K562 (cell line): ENCODE data around the gene JAG2. TPM values are rescaled to one million over a fixed set of nuclear protein-coding genes. Genes with fewer than 3 reads are reported as not detected.

ENCODE experiments used
- ATAC-seq: fragments of 200-7000 bp; cut with Tn5 transposase; 3 replicates; pipeline ENCODE4 v1.9.1; 2020; ENCODE audit warnings: moderate library complexity
- BruUV-seq: library from RNA; stranded (reverse); fragments of 400-500 nt; replicated peaks from 2 replicates; lab custom pipeline; 2021; lab: Mats Ljungman, UMichigan
- CTCF ChIA-PET: fragments of 300-600 bp; formaldehyde crosslinking; extraction: SDS; loops from one replicate; lab custom pipeline; 2021; ENCODE audit warnings: low intra/inter-chr PET ratio; lab: Yijun Ruan, JAX
- POLR2A ChIA-PET: fragments of 300-600, 350-650 bp; sonication (Branson Sonifier 250); formaldehyde crosslinking; extraction: SDS; loops from one replicate; lab custom pipeline; 2021; ENCODE audit warnings: antibody characterized with exemption, inconsistent platforms; lab: Yijun Ruan, JAX
- DNase-seq, 4 experiments: peaks; one replicate each; pipeline versions ENCODE4 v3.0.0 to v3.0.0-alpha.2; 2011 to 2018; ENCODE audit warnings: low spot score in 3 of 4, mixed read lengths in 3 of 4; ENCODE audit errors: extremely low read depth in 1 of 4
- FAIRE-seq: peaks from 2 replicates; lab custom pipeline; 2011; peaks lifted over from hg19 to GRCh38; lab: Jason Lieb, UNC
- H2AFZ ChIP-seq: 2 replicates; pipeline ENCODE4 v1.6.0; 2011; ENCODE audit warnings: low read depth, low read length, control low read depth, inconsistent platforms
- H3K27ac ChIP-seq: fragments of 200-600 bp; 3 replicates; pipeline ENCODE4 v1.8.0; 2011; ENCODE audit warnings: low read depth, mild to moderate bottlenecking, control low read depth, inconsistent platforms, low read length, moderate library complexity, mixed read lengths; ENCODE audit errors: extremely low read depth
- H3K27me3 ChIP-seq, 2 experiments: fragments of 300-600 bp in 1 of 2; 2 replicates in 1 of 2; 3 replicates in 1 of 2; pipeline versions ENCODE4 v1.6.0 to v1.8.0; 2011; ENCODE audit warnings: inconsistent platforms in 2 of 2, low read length in 2 of 2, mild to moderate bottlenecking in 1 of 2, mixed read lengths in 1 of 2, moderate library complexity in 1 of 2; ENCODE audit not compliant: control insufficient read depth in 2 of 2, insufficient read depth in 2 of 2
- H3K36me3 ChIP-seq: fragments of 300-600 bp; 3 replicates; pipeline ENCODE4 v1.8.0; 2011; ENCODE audit warnings: mild to moderate bottlenecking, low read length, inconsistent platforms; ENCODE audit not compliant: control insufficient read depth, insufficient read depth
- H3K4me1 ChIP-seq, 2 experiments: fragments of 200-600 bp in 1 of 2; replicated peaks in 1 of 2; 2 replicates in 1 of 2; 3 replicates in 1 of 2; pipeline versions ENCODE4 v1.5.1 to v1.8.0; 2011; ENCODE audit warnings: inconsistent platforms in 2 of 2, low read length in 2 of 2, mild to moderate bottlenecking in 1 of 2, mixed read lengths in 1 of 2, moderate library complexity in 1 of 2; ENCODE audit not compliant: control insufficient read depth in 2 of 2, insufficient read depth in 2 of 2
- H3K4me2 ChIP-seq: 2 replicates; pipeline ENCODE4 v1.6.1; 2011; ENCODE audit warnings: low read length, control low read depth, inconsistent platforms, mixed read lengths; ENCODE audit not compliant: insufficient read depth
- H3K4me3 ChIP-seq: fragments of 200-600 bp; sonication (generic), shearing (Covaris generic); 2 replicates; pipeline ENCODE4 v1.5.1; 2016; ENCODE audit warnings: control low read depth, inconsistent platforms
- H3K79me2 ChIP-seq: fragments of 200-600 bp; 3 replicates; pipeline ENCODE4 v1.8.0; 2011; ENCODE audit warnings: low read length, inconsistent platforms; ENCODE audit not compliant: control insufficient read depth, insufficient read depth
- H3K9ac ChIP-seq, 2 experiments: 2 replicates each; pipeline versions ENCODE4 v1.6.0 to v1.6.1; 2011; ENCODE audit warnings: low read depth in 2 of 2, low read length in 2 of 2, control low read depth in 1 of 2, inconsistent platforms in 1 of 2, mild to moderate bottlenecking in 1 of 2, mixed read lengths in 1 of 2; ENCODE audit not compliant: insufficient read depth in 1 of 2
- H3K9me1 ChIP-seq: one replicate; pipeline ENCODE4 v1.6.0; 2011; ENCODE audit warnings: inconsistent platforms, mild to moderate bottlenecking, low read length, moderate library complexity; ENCODE audit not compliant: control insufficient read depth, insufficient read depth
- H3K9me3 ChIP-seq: replicated peaks from 2 replicates; pipeline ENCODE4 v1.5.1; 2011; ENCODE audit warnings: low read depth, low read length, inconsistent platforms; ENCODE audit not compliant: control insufficient read depth, insufficient read depth
- H4K20me1 ChIP-seq: replicated peaks from 2 replicates; pipeline ENCODE4 v1.6.1; 2011; ENCODE audit warnings: low read length, inconsistent platforms, mixed read lengths; ENCODE audit not compliant: control insufficient read depth, insufficient read depth
- TCF3 ChIP-seq: sonication (generic); formaldehyde crosslinking; IDR thresholded peaks from 2 replicates; pipeline ENCODE4 v1.4.0; 2020; ENCODE audit warnings: mild to moderate bottlenecking, missing genetic modification reagents
- VEZF1 ChIP-seq: fragments of 200-800 bp; sonication (Bioruptor generic); IDR thresholded peaks from 2 replicates; pipeline ENCODE4 v1.6.1; 2017; ENCODE audit warnings: missing genetic modification characterization, missing compliant biosample characterization
- WGBS: fragments of 100-300 bp; shearing (Covaris generic); methylation state at CpG from one replicate; pipeline ENCODE4 v1.1.6; 2016; ENCODE audit warnings: low coverage, mixed read lengths; ENCODE audit not compliant: insufficient coverage; ENCODE audit errors: missing lambda C conversion rate; 5-methylcytosine and 5-hydroxymethylcytosine counted together
- in situ Hi-C: fragments of 300-500 bp; cut with MboI; formaldehyde crosslinking; loops from 4 replicates; pipeline ENCODE4 v1.15.0; 2018; ENCODE audit warnings: inconsistent platforms, mixed read lengths
- intact Hi-C: fragments of 100-400 bp; cut with micrococcal nuclease; formaldehyde crosslinking; loops from 2 replicates; pipeline ENCODE4 v1.14.2; 2022
- polyA plus RNA-seq, 8 experiments: library from polyadenylated mRNA; depleted of rRNA in 4 of 8; stranded (reverse) in 5 of 8; unstranded in 3 of 8; fragments of >200 nt; fragmentation: Nextera tagmentation in 2 of 8; fragmentation: Illumina TruSeq in 1 of 8; extraction: Ambion mirVana in 2 of 8; extraction: Trizol in 1 of 8; gene quantifications; 2 replicates each; pipeline versions ENCODE4 v1.2.1 to v1.2.3, GENCODE V29; 2011 to 2014; ENCODE audit warnings: inconsistent platforms in 1 of 8, missing spikeins in 1 of 8
- total RNA-seq, 7 experiments: library from RNA; depleted of rRNA in 6 of 7; stranded (reverse); fragments of >200 nt in 6 of 7; fragmentation: Illumina TruSeq in 2 of 7; extraction: Trizol in 2 of 7; gene quantifications; 2 replicates each; pipeline versions ENCODE4 v1.2.1 to v1.2.3, GENCODE V29; 2011 to 2021; ENCODE audit warnings: low replicate concordance in 1 of 7
- TF ChIP-seq, protein P1 (sequence below): sonication (generic); formaldehyde crosslinking; IDR thresholded peaks from 2 replicates; pipeline ENCODE4 v1.8.0; 2022; ENCODE audit warnings: mild to moderate bottlenecking, missing genetic modification reagents

JAG2 gene
- total and polyA plus RNA-seq, 9 of the 15 experiments (the other 6 are each of a cell fraction or from before 2014, with no cell fraction given), result 0.25 to 48.4 (median 8.6) TPM

GRCh38 chr14:105182296-105183020 is 13.9 kb upstream of the JAG2 start:
- no peaks in the 10 kb centered on the region for H4K20me1 ChIP-seq
- no peaks in the 10 kb centered on the region for H3K9me1 ChIP-seq
- peaks cover 3 to 62% of the 10 kb centered on the region in 2 experiments; a peak in 4 of 5 replicates for H3K4me1 ChIP-seq
- H2AFZ ChIP-seq, result no peak overlapping the region
- no peaks in the 10 kb centered on the region for H3K27me3 ChIP-seq
- no peak for DNase-seq
- intact Hi-C loops, result loop anchor here (5.0 kb wide), 1 partner anchor 90 kb away; no protein-coding TSS in a partner anchor
- H3K79me2 ChIP-seq, result no peaks in the 10 kb centered on the region
- H3K27ac ChIP-seq, result no peak overlapping the region
- no peak for FAIRE-seq
- no peak for ATAC-seq
- TF ChIP-seq, protein P1, sequence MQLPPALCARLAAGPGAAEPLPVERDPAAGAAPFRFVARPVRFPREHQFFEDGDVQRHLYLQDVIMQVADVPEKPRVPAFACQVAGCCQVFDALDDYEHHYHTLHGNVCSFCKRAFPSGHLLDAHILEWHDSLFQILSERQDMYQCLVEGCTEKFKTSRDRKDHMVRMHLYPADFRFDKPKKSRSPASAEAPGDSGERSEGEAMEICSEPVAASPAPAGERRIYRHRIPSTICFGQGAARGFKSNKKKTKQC (CRISPR knock-in tag), result no peak
- TF ChIP-seq TCF3 (CRISPR knock-in tag), result no peak
- no peak for TF ChIP-seq VEZF1 (CRISPR knock-in tag)
- TF ChIP-seq, all 486 proteins: peak for 0
- BruUV-seq, result no TSS peak
- H3K9ac ChIP-seq, result no peak overlapping the region; a peak in 1 of 4 replicates
- CTCF ChIA-PET, result no interaction called here
- POLR2A ChIA-PET, result interaction anchor here (0.6 to 1.3 kb wide), 3 partner anchors 12 to 118 kb away, joined by 3 to 5 read pairs (median 4); no protein-coding TSS in a partner anchor
- H3K4me2 ChIP-seq, result no peak overlapping the region
- no peaks in the 10 kb centered on the region for H3K9me3 ChIP-seq
- no peak overlapping the region for H3K4me3 ChIP-seq
- in situ Hi-C loops, result no loop called here
- 28% methylated on average over 4 of the region's 25 CpGs for whole genome bisulfite sequencing
- H3K36me3 ChIP-seq, result no peaks in the 10 kb centered on the region
